Measurements from ENCODE around the gene SNAP29. TPM values are rescaled to one million over a fixed set of nuclear protein-coding genes. Genes with fewer than 3 reads are reported as not detected.
"Not testable (repeated sequence)": the region's sequence is repeated elsewhere in the genome, so short reads cannot be mapped to it uniquely, and the experiment has no call there.

SNAP29 gene
- total and polyA plus RNA-seq, 2 donors (not counting 3 experiments of a cell fraction or from before 2014, with no cell fraction given) = 16.4 to 26.7 TPM

DNA sequence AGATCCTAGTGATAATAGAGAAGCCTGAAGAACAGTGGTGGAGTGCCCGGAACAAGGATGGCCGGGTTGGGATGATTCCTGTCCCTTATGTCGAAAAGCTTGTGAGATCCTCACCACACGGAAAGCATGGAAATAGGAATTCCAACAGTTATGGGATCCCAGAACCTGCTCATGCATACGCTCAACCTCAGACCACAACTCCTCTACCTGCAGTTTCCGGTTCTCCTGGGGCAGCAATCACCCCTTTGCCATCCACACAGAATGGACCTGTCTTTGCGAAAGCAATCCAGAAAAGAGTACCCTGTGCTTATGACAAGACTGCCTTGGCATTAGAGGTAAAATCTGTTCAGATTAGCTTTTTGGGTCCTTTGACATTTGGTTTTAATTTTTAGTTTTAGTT, 75.1 kb downstream of the SNAP29 start:
- Histone ChIP-seq H3K79me2 (ENCODE audit: control insufficient read depth, insufficient read depth, low read length) (peaks cover 96% of the 10 kb centered on the region), H3K36me3 (ENCODE audit: control insufficient read depth in 2 of 2, extremely low read depth in 1 of 2, insufficient read depth in 2 of 2, low read length in 2 of 2) (peaks cover 5 to 9% of the 10 kb centered on the region in 2 experiments), H3K4me2 (ENCODE audit: insufficient read depth, low read length) (no peak overlapping the region), H3K9me3 (replicated peaks; ENCODE audit: control insufficient read depth, insufficient read depth, low read length) (no peaks in the 10 kb centered on the region), H3K9ac (replicated peaks; ENCODE audit: extremely low read depth, insufficient read depth, low read length) (no peak overlapping the region), H3K27ac (ENCODE audit: insufficient read depth, low read depth, low read length) (no peak overlapping the region), H3K27me3 (ENCODE audit: control insufficient read depth in 2 of 2, insufficient read depth in 2 of 2, low read length in 2 of 2) (no peaks in the 10 kb centered on the region), H2AFZ (ENCODE audit: low read depth, low read length) (no peak overlapping the region), H3K4me1 (ENCODE audit: control insufficient read depth, extremely low read depth, insufficient read depth, low read length) (no peaks in the 10 kb centered on the region), H3K9me1 (replicated peaks; ENCODE audit: control insufficient read depth, extremely low read depth, insufficient read depth, low read length) (no peaks in the 10 kb centered on the region), H3K4me3 (replicated peaks in 1 of 3; ENCODE audit: insufficient read depth in 1 of 3, low read depth in 1 of 3, low read length in 3 of 3) (no peak overlapping the region), H4K20me1 (replicated peaks; ENCODE audit: control insufficient read depth, extremely low read depth, insufficient read depth, low read length) (peaks cover 24% of the 10 kb centered on the region)
- dilution Hi-C loops (cut with MboI; ENCODE audit: extremely low pct_ligation_motif_present, low sequenced_read_pairs) (no loop called here), intact Hi-C loops (cut with micrococcal nuclease) (no loop called here)
- TF ChIP-seq FOS (IDR thresholded peaks at IDR 0.05; ENCODE audit: borderline replicate concordance, insufficient read depth, low read length) (no peak), POLR2A (IDR thresholded peaks at IDR 0.05; ENCODE audit: low read depth, low read length) (no peak), JUN (IDR thresholded peaks at IDR 0.05; ENCODE audit: borderline replicate concordance, insufficient read depth, insufficient read length, low read depth) (no peak), GATA2 (IDR thresholded peaks at IDR 0.05; ENCODE audit: insufficient read depth, insufficient read length, low read depth, low read length) (no peak), MYC (IDR thresholded peaks at IDR 0.05; ENCODE audit: low read depth, low read length) (no peak), POLR2AphosphoS5 (IDR thresholded peaks at IDR 0.05; ENCODE audit: insufficient read depth, low read depth, low read length) (no peak), EZH2 (IDR thresholded peaks at IDR 0.05; ENCODE audit: borderline replicate concordance, low read depth, low read length, severe bottlenecking) (no peak)
- TF ChIP-seq, protein P1, sequence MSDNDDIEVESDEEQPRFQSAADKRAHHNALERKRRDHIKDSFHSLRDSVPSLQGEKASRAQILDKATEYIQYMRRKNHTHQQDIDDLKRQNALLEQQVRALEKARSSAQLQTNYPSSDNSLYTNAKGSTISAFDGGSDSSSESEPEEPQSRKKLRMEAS (IDR thresholded peaks at IDR 0.05; ENCODE audit: insufficient read depth, insufficient read length) = no peak
- no peak for DNase-seq (ENCODE audit: low read depth, low spot score)
- BruUV-seq (replicated peaks) = no TSS peak
- CTCF ChIA-PET = interaction anchor here (0.8 kb wide), 1 partner anchor 48 kb away, joined by 3 read pairs; no protein-coding TSS in a partner anchor
- POLR2A ChIA-PET = no interaction called here
- FAIRE-seq = no peak

DNA sequence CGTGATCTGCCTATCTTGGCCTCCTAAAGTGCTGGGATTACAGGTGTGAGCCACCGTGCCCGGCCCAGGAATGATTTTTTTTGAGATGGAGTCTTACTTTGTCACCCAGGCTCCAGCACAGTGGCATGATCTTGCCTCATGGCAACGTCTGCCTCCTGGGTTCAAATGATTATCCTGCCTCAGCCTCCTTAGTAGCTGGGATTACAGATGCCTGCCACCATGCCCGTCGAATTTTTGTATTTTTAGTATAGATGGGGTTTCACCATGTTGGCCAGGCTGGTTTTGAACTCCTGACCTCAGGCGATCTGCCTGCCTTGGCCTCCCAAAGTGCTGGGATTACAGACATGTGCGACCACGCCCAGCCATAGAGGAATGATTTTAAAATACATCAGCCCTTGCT, 76.2 kb downstream of the SNAP29 start:
- CTCF ChIA-PET; H3K9me3 ChIP-seq (replicated peaks; ENCODE audit: control insufficient read depth, insufficient read depth, low read length); FAIRE-seq; H3K27ac ChIP-seq (ENCODE audit: insufficient read depth, low read depth, low read length); BruUV-seq (replicated peaks); H3K4me3 ChIP-seq (replicated peaks in 1 of 3; ENCODE audit: insufficient read depth in 1 of 3, low read depth in 1 of 3, low read length in 3 of 3); H3K9me1 ChIP-seq (replicated peaks; ENCODE audit: control insufficient read depth, extremely low read depth, insufficient read depth, low read length); intact Hi-C loops (cut with micrococcal nuclease); POLR2A ChIA-PET; H3K4me1 ChIP-seq (ENCODE audit: control insufficient read depth, extremely low read depth, insufficient read depth, low read length); H3K27me3 ChIP-seq (ENCODE audit: control insufficient read depth in 2 of 2, insufficient read depth in 2 of 2, low read length in 2 of 2); H3K9ac ChIP-seq (replicated peaks; ENCODE audit: extremely low read depth, insufficient read depth, low read length); H3K4me2 ChIP-seq (ENCODE audit: insufficient read depth, low read length); DNase-seq (ENCODE audit: low read depth, low spot score); H2AFZ ChIP-seq (ENCODE audit: low read depth, low read length); dilution Hi-C loops (cut with MboI; ENCODE audit: extremely low pct_ligation_motif_present, low sequenced_read_pairs); H3K36me3 ChIP-seq (ENCODE audit: control insufficient read depth in 2 of 2, extremely low read depth in 1 of 2, insufficient read depth in 2 of 2, low read length in 2 of 2): not testable (repeated sequence)
- Histone ChIP-seq H3K79me2 (ENCODE audit: control insufficient read depth, insufficient read depth, low read length) (peaks cover 94% of the 10 kb centered on the region), H4K20me1 (replicated peaks; ENCODE audit: control insufficient read depth, extremely low read depth, insufficient read depth, low read length) (peaks cover 20% of the 10 kb centered on the region)

DNA sequence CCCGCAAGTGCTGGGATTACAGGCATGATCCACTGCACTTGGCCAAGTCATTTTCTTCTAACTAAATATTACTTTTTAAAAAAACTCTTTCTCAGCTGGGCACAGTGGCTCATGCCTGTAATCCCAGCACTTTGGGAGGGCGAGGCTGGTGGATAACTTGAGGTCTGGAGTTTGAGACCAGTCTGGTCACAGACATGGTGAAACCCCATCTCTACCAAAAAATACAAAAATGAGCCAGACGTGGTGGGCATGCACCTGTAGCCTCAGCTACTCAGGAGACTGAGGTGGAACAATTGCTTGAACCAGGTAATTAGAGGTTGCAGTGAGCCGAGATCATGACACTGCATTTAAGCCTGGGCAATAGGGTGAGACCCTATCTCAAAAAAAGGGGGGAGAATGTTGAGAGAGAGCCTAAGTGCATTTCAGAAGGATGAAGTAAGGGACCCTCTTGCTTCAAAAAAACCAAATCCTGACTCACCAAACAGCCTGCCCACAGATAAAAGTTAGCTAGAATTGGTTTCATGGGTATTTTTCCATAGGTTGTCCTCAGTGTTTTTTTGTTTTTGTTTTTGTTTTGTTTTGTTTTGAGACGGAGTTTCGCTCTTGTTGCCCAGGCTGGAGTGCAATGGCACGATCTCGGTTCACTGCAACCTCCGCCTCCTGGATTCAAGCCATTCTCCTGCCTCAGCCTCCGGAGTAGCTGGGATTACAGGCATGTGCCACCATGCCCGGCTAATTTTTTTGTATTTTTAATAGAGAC, 77.2 kb downstream of the SNAP29 start:
- POLR2A ChIA-PET; H2AFZ ChIP-seq (ENCODE audit: low read depth, low read length); H3K27me3 ChIP-seq (ENCODE audit: control insufficient read depth in 2 of 2, insufficient read depth in 2 of 2, low read length in 2 of 2); H3K9me3 ChIP-seq (replicated peaks; ENCODE audit: control insufficient read depth, insufficient read depth, low read length); dilution Hi-C loops (cut with MboI; ENCODE audit: extremely low pct_ligation_motif_present, low sequenced_read_pairs); H3K4me3 ChIP-seq (replicated peaks in 1 of 3; ENCODE audit: insufficient read depth in 1 of 3, low read depth in 1 of 3, low read length in 3 of 3); H3K4me1 ChIP-seq (ENCODE audit: control insufficient read depth, extremely low read depth, insufficient read depth, low read length); H3K9ac ChIP-seq (replicated peaks; ENCODE audit: extremely low read depth, insufficient read depth, low read length); FAIRE-seq; H3K36me3 ChIP-seq (ENCODE audit: control insufficient read depth in 2 of 2, extremely low read depth in 1 of 2, insufficient read depth in 2 of 2, low read length in 2 of 2); intact Hi-C loops (cut with micrococcal nuclease); BruUV-seq (replicated peaks); H3K27ac ChIP-seq (ENCODE audit: insufficient read depth, low read depth, low read length); H3K4me2 ChIP-seq (ENCODE audit: insufficient read depth, low read length); DNase-seq (ENCODE audit: low read depth, low spot score); H3K9me1 ChIP-seq (replicated peaks; ENCODE audit: control insufficient read depth, extremely low read depth, insufficient read depth, low read length): not testable (repeated sequence)
- Histone ChIP-seq H3K79me2 (ENCODE audit: control insufficient read depth, insufficient read depth, low read length) (peaks cover 95% of the 10 kb centered on the region), H4K20me1 (replicated peaks; ENCODE audit: control insufficient read depth, extremely low read depth, insufficient read depth, low read length) (peaks cover 20% of the 10 kb centered on the region)
- CTCF ChIA-PET = interaction anchor here (1.5 kb wide), 1 partner anchor 9 kb away, joined by 4 read pairs; no protein-coding TSS in a partner anchor

Data from endothelial cell of umbilical vein (primary cell).